Tongue (tissue), 3 donors: ENCODE data around the gene XKR7. TPM values are rescaled to one million over a fixed set of nuclear protein-coding genes. Genes with fewer than 3 reads are reported as not detected.

ENCODE experiments used
- DNase-seq: peaks from one replicate; pipeline ENCODE4 v3.0.0-alpha.2; 2015
- small RNA-seq: library from RNA; depleted of rRNA; stranded (forward); fragments of <200 nt; gene quantifications from one replicate; pipeline ENCODE3, GENCODE V24; 2014; ENCODE audit warnings: low replicate concordance
- total RNA-seq: library from RNA; depleted of rRNA; stranded (reverse); fragments of >200 nt; gene quantifications from one replicate; pipeline ENCODE4 v1.2.3, GENCODE V29; 2014

The XKR7 gene
- total RNA-seq, 1 donor from 2014 or later: under 0.01 TPM

DNA sequence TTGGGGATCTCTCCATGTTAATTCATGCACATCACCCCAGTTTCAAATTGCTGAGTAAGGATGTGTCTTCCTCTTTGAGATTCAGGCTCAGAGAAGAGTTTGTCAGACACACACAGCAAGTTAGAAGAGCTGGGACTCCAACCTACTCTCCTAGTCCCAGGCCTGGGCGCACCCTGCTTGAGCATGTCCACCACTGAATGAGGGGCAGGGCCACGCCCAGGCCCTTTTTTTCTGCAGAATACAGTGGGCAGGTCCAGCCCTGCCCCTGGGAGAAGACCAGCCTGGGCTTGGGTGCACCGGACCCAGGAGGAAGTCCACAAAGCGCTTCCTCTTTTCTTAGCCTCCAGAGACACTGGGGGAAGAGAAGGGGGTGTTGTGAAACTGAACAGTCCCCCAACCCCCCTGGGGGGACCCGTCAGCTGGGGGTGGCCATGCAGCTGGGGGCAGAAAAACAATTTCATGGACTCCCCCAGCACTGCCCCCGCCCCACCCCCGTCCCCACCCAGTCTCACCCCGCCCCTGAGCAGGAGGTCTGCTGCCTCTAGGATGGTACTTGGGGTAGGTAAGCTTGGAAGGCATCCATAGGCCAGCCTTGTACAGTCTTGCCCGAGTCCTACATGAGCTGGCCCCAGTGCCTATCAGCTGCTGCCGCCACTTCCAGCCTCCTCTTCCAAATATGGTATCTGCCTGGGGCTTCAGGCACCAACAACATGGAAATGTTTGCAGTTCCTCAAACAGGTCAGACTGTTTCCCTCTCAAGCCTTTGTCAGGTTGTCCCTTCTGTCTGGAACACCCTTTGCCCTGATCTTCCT is 72.4 kb downstream of the XKR7 start:
- peak; percentile 46 for DNase-seq

- no peak for DNase-seq
Observed at GRCh38 chr20:32045999-32046398, 78.0 kb downstream of the XKR7 start.

DNA sequence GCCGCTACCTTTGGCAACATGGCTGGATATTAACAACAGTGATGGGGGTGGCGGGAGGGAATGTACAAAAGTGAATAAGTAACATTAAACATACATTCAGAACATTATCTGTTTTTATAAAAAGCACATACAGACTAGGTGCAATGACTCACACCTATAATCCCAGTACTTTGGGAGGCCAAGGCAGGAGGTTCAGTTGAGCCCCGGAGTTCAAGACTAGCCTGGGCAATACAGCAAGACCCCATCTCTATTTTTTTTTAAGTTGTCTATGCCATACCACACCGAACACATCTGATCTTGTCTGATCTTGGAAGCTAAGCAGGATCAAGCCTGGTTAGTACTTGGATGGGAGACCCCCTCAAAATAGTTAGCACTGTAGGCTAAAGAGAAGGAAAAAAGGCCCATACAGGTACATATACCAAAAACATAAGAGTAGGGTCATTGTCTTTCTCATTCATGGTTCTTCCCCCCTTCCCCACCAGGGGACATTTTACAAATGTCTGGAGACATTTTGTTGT is 82.4 kb downstream of the XKR7 start:
- no peak for DNase-seq

DNA sequence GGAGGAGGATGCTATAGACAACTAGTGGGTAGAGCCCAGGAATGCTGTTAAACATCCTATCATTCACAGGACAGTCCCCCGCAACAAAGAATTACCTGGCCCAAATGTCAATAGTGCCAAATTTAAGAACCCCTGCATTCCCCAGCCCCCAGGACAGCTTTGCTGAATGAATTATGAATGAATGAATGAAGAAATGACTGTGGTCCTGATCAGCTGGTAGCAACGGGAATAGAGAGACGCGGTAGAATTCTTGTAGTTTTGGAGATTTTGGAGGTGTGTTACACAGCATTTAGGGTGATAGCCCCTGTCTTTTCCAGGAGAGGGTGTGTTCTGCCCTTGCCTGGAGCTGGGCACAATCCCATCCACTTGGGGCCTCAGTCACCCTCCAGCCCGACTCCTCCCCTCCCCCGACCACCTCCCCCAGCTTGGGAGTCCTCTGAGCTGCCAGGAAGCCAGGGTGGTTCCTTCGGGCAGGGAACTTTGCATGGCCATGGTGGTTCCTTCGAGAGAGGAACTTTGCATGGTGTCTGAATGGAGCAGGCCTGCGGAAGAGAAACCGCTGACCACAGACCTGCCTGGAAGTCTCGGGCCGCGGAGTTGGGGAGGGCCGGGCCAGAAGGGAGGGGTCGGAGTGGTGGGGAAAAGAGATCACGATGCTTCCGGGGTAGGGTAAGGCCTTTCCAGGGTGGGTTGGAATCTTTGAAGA is 83.1 kb downstream of the XKR7 start:
- DNase-seq: no peak

DNA sequence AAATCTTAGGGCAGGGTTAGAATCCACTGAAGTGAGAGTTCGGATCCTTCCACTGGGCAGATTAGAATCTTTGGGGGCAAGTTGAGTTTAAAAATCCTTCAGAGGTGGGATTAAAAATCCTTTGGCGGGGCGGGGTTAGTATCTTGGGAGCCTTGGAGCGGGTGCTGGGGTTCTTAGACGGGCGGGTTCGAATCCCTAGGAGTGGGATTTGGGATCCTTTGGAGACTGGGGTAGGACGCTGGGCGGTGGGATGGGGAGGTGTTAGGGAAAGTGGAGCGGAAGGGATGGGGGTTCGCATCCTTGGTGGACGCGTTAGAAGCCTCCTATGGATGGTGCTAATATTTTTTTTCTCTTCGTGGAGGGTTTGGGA is 83.8 kb downstream of the XKR7 start:
- DNase-seq: no peak

- DNase-seq: no peak
Observed at GRCh38 chr20:32052090-32052777, 84.3 kb downstream of the XKR7 start, which contains the start of gene HCK. TSS of gene HCK (plus strand) at chr20:32052242.

DNA sequence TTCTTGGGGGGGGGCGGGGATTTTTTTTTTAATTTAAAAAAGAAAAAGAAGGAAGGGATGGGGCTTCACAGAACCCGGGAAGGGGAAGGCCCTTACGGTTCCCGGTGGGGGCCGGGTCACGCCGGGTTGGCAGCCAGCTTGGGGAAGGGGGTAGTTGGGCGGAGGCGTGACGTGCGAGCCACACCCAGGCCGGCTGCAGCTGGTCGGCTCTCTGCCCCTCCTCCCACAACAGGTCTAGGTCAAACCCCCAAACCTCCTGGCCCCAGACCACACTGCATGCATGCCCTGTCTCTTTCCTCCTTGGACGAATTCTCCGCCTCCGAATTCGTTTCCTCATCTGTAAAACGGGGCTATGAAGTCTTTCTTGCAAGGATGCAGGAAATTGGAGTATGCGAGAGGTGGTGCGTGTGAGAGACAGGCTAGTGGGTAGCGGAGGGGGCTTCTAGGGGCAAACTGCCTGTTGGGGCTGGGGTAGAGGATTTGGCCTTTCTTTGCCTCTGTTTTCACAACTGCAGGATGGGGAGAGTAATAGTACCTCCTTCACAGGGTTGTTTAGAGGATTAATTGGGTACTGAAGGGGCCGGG is 84.9 kb downstream of the XKR7 start:
- DNase-seq: no peak

Small RNAs within 50 kb of the gene (small RNA-seq; reads per million reads assigned to genes)
- gene RNA5SP481 (0.08 reads per million), gene RNA5SP482 (not detected)

Other genes with a start within 250 kb of the XKR7 start
- gene BCL2L1, start 245.3 kb upstream of the XKR7 start, total RNA-seq: 37.2 TPM
- gene TPX2, start 228.9 kb upstream of the XKR7 start, total RNA-seq: 19.6 TPM
- 55.9 TPM for gene MYLK2, start 148.8 kb upstream of the XKR7 start, total RNA-seq
- 3.6 TPM for gene FOXS1, start 122.5 kb upstream of the XKR7 start, total RNA-seq
- 0.82 TPM for gene DUSP15, start 97.6 kb upstream of the XKR7 start, total RNA-seq
- 1.0 TPM for gene TTLL9, start 97.5 kb upstream of the XKR7 start, total RNA-seq
- gene PDRG1, start 16.1 kb upstream of the XKR7 start, total RNA-seq: 6.5 TPM
- gene CCM2L, start 42.3 kb downstream of the XKR7 start, total RNA-seq: 9.7 TPM
- 3.7 TPM for gene HCK, start 84.1 kb downstream of the XKR7 start, total RNA-seq
- 27.3 TPM for gene TM9SF4, start 141.6 kb downstream of the XKR7 start, total RNA-seq
- gene PLAGL2, start 239.6 kb downstream of the XKR7 start, total RNA-seq: 6.2 TPM
- gene POFUT1, start 239.7 kb downstream of the XKR7 start, total RNA-seq: 33.5 TPM